ENCODE measurements around the gene NTM.

The NTM gene

DNA sequence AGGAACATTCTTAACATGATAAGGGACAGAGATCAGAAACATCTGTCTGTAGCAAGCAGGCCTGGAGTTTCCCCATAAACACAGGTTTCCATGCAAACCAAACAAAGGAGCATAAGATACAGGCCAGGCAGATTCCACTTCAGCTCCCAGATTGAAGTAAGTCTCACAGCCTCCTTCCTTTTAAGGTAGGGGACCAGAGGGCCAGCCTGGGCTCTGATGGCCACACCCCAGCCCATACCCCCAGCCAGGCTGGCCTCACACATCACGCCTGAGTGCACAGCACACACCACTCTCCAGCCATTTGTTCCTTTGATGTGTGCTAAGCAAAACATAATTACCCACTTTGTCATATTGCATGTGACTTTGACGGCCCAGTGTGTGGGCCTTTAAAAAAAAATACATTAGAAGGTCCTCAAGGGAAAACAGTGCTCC lies 518.7 kb downstream of the NTM start:
- no peak overlapping the region for H3K27ac ChIP-seq (ENCODE audit: low read depth, low read length)

DNA sequence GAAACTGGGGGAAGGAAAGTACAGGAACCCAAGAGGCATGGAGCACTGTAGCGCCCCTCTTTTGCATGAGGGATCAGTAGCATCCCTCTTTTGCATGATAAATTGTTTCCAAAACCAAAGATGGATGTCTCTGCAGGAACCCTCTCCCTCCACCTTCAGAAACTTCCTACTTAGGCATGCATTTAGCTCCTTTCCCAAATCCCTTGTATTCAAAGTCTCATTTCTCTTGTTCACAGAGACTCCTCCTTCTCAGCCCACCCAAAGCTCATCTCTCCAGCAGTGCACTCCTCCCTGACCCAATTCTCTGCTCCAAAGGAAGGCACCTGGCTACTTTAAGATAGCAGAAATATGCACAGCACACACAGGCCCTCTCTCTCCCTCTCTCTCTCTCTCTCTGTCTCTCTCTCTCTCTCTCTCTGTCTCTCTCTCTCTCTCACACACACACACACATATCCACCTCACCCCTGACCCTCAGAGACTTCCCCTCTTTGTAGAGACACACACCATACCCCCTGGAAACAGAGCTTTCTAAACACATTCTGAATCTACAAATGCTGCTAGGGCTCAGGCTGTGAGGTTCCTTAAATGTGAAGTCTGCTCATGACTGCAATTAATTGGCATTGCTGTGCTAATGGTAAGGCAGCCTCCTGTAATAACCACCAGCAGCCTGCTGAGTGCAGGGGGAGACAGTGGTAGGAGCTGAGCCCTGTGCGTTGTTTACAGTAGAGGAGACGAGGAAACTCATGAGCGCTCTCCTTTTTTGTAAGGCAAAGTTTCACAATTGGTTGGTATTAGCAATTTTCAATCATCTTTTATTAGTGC lies 519.6 kb downstream of the NTM start:
- Histone ChIP-seq H3K27me3 (ENCODE audit: control insufficient read depth in 1 of 2, insufficient read depth in 2 of 2, low read length in 2 of 2) (no peaks in the 10 kb centered on the region), H3K9ac (ENCODE audit: low read depth in 1 of 2, low read length in 2 of 2) (no peak overlapping the region), H3K4me1 (ENCODE audit: control insufficient read depth in 1 of 2, insufficient read depth in 2 of 2, low read length in 2 of 2) (no peaks in the 10 kb centered on the region), H3K36me3 (ENCODE audit: control insufficient read depth in 1 of 2, insufficient read depth in 2 of 2, low read length in 2 of 2) (no peaks in the 10 kb centered on the region), H3K9me3 (ENCODE audit: control insufficient read depth in 1 of 2, low read length in 2 of 2) (no peaks in the 10 kb centered on the region), H3K4me3 (ENCODE audit: low read depth in 1 of 2, low read length in 2 of 2) (no peak overlapping the region), H3K27ac (ENCODE audit: low read depth, low read length) (no peak overlapping the region)

More for the DNA sequence above, 518.7 kb downstream of the NTM start:
- Histone ChIP-seq H3K9me3 (ENCODE audit: control insufficient read depth in 1 of 2, low read length in 2 of 2) (no peaks in the 10 kb centered on the region), H3K36me3 (ENCODE audit: control insufficient read depth in 1 of 2, insufficient read depth in 2 of 2, low read length in 2 of 2) (no peaks in the 10 kb centered on the region), H3K9ac (ENCODE audit: low read depth in 1 of 2, low read length in 2 of 2) (no peak overlapping the region), H3K27me3 (ENCODE audit: control insufficient read depth in 1 of 2, insufficient read depth in 2 of 2, low read length in 2 of 2) (no peaks in the 10 kb centered on the region), H3K4me1 (ENCODE audit: control insufficient read depth in 1 of 2, insufficient read depth in 2 of 2, low read length in 2 of 2) (no peaks in the 10 kb centered on the region), H3K4me3 (ENCODE audit: low read depth in 1 of 2, low read length in 2 of 2) (no peak overlapping the region)

DNA sequence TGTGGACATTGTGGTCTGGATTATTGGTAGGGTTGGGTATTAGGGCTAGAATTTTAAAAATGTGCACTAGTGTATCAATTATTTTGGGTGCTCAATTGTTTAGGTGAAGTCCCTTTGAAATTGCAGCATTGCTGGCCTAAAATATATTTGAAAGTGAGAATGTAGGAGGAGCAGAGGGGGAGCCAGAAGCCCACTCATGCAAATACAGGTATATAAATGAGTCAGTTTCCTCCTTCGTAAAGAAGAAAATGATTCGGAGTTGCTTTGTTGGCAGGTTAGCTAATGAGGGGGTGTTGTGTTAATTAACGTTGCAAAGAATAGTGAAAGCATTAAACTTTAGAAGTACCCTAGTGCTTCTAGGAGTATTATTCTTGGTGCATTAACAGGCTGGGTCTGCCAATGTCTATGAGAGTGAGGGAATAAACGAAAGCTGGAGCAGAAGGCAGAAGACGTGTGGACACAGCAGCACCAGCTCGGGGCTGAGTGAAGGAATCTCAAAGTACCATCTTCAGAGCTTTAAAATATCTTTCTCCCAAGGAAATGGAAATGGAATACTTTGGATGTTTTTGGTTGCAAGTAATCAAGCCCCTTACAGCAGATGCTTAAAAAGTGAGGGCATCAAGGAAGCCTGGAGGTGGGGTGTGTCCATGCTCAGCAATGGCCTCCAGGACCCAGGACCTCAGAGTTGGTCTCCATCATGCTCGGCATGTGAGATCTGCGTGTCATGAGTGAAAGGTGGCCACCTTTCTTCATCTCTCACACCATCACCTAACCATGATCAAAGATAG lies 522.9 kb downstream of the NTM start:
- H3K27ac ChIP-seq (ENCODE audit: low read depth, low read length): no peak overlapping the region
- no peak overlapping the region for H3K9ac ChIP-seq (ENCODE audit: low read depth in 1 of 2, low read length in 2 of 2)
- H3K27me3 ChIP-seq (ENCODE audit: control insufficient read depth in 1 of 2, insufficient read depth in 2 of 2, low read length in 2 of 2): no peaks in the 10 kb centered on the region
- H3K9me3 ChIP-seq (ENCODE audit: control insufficient read depth in 1 of 2, low read length in 2 of 2): no peaks in the 10 kb centered on the region
- H3K4me3 ChIP-seq (ENCODE audit: low read depth in 1 of 2, low read length in 2 of 2): no peak overlapping the region
- H3K36me3 ChIP-seq (ENCODE audit: control insufficient read depth in 1 of 2, insufficient read depth in 2 of 2, low read length in 2 of 2): no peaks in the 10 kb centered on the region
- no peaks in the 10 kb centered on the region for H3K4me1 ChIP-seq (ENCODE audit: control insufficient read depth in 1 of 2, insufficient read depth in 2 of 2, low read length in 2 of 2)

DNA sequence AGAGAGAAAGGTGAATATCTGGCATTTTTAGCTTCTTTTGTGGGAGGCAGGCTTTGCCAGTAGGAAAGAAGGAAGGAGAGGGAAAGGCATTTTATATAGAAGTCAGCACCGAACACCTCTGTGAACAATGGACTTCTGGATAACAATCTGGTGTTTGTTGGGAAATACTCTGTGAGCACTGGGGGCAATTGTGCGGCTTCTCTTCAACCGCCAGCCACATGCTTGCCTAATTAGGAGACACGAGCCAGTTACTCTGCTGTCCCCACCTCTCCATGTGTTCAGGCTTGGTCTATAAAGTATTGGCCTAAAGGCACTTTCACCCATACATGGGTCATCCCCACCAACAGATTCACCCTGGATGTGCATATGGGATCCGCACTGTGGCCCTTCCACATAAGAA lies 523.6 kb downstream of the NTM start:
- Histone ChIP-seq H3K27me3 (ENCODE audit: control insufficient read depth in 1 of 2, insufficient read depth in 2 of 2, low read length in 2 of 2) (no peaks in the 10 kb centered on the region), H3K36me3 (ENCODE audit: control insufficient read depth in 1 of 2, insufficient read depth in 2 of 2, low read length in 2 of 2) (no peaks in the 10 kb centered on the region), H3K9me3 (ENCODE audit: control insufficient read depth in 1 of 2, low read length in 2 of 2) (no peaks in the 10 kb centered on the region), H3K9ac (ENCODE audit: low read depth in 1 of 2, low read length in 2 of 2) (no peak overlapping the region), H3K4me1 (ENCODE audit: control insufficient read depth in 1 of 2, insufficient read depth in 2 of 2, low read length in 2 of 2) (no peaks in the 10 kb centered on the region), H3K27ac (ENCODE audit: low read depth, low read length) (no peak overlapping the region), H3K4me3 (ENCODE audit: low read depth in 1 of 2, low read length in 2 of 2) (no peak overlapping the region)

DNA sequence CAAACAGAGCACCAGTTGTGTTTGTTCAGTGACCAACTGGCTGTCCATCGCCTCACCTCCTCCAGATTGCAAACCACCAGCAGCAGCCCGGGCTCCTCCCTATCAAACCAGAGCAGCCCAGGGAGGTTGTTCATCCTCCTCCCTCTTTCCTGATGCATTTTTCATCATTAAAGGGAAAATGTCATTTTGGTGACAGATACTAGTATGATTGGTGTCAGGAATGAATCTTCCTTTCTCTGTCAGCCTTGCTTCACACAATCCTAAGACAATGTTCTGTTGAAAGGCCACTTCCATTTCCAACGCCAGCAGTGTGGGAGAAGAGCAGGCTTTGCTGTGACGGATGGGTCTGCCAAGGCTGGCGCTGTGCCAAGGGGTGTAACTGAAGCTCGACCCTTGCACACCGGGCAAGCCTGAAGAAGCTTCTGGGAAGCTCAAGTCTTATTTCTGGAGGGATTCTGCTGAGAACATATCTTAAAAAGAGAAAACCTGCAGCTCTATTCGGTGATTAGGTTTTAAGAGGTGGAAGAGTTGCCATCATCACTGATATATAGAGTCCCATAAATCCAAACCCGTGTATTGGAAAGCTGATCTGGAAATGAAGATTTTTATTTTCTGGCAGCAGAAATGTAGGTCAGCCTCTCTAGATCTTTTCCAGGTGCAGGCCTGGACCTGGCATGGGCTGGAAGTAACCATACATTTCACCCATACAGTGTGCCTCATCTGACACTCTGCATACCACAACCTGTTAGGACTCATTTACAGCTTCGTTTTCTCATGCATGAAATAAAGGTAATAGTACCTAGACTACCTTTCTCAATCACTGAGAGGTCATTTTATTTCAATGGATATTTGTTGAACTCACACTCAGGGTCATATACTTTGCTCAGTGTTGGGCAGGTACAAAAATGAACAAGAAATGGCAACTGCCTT lies 524.5 kb downstream of the NTM start:
- Histone ChIP-seq H3K36me3 (ENCODE audit: control insufficient read depth in 1 of 2, insufficient read depth in 2 of 2, low read length in 2 of 2) (no peaks in the 10 kb centered on the region), H3K27me3 (ENCODE audit: control insufficient read depth in 1 of 2, insufficient read depth in 2 of 2, low read length in 2 of 2) (no peaks in the 10 kb centered on the region), H3K9ac (ENCODE audit: low read depth in 1 of 2, low read length in 2 of 2) (no peak overlapping the region), H3K9me3 (ENCODE audit: control insufficient read depth in 1 of 2, low read length in 2 of 2) (no peaks in the 10 kb centered on the region), H3K27ac (ENCODE audit: low read depth, low read length) (no peak overlapping the region), H3K4me1 (ENCODE audit: control insufficient read depth in 1 of 2, insufficient read depth in 2 of 2, low read length in 2 of 2) (no peaks in the 10 kb centered on the region), H3K4me3 (ENCODE audit: low read depth in 1 of 2, low read length in 2 of 2) (no peak overlapping the region)

DNA sequence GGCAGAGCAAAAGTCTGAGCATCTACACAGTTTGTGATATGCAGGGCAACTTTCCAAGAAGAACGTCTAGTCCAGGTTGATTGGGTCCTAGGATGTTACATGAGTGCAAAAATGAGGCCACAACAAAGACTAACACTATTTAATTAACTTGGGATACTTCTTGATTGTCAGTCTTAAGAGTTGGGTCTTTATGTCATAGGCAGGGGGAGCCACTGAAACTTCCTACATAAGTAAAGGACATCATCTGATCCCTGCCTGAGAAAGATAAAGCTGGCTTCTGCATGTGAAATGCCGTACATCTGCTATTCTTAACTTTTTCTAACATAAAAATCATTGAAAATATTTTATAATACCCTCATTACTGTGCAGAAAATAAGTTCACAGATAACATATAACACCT lies 525.5 kb downstream of the NTM start:
- H3K27me3 ChIP-seq (ENCODE audit: control insufficient read depth in 1 of 2, insufficient read depth in 2 of 2, low read length in 2 of 2): no peaks in the 10 kb centered on the region
- H3K4me3 ChIP-seq (ENCODE audit: low read depth in 1 of 2, low read length in 2 of 2): no peak overlapping the region
- H3K9me3 ChIP-seq (ENCODE audit: control insufficient read depth in 1 of 2, low read length in 2 of 2): no peaks in the 10 kb centered on the region
- no peak overlapping the region for H3K9ac ChIP-seq (ENCODE audit: low read depth in 1 of 2, low read length in 2 of 2)
- H3K36me3 ChIP-seq (ENCODE audit: control insufficient read depth in 1 of 2, insufficient read depth in 2 of 2, low read length in 2 of 2): no peaks in the 10 kb centered on the region
- H3K27ac ChIP-seq (ENCODE audit: low read depth, low read length): no peak overlapping the region
- H3K4me1 ChIP-seq (ENCODE audit: control insufficient read depth in 1 of 2, insufficient read depth in 2 of 2, low read length in 2 of 2): no peaks in the 10 kb centered on the region

DNA sequence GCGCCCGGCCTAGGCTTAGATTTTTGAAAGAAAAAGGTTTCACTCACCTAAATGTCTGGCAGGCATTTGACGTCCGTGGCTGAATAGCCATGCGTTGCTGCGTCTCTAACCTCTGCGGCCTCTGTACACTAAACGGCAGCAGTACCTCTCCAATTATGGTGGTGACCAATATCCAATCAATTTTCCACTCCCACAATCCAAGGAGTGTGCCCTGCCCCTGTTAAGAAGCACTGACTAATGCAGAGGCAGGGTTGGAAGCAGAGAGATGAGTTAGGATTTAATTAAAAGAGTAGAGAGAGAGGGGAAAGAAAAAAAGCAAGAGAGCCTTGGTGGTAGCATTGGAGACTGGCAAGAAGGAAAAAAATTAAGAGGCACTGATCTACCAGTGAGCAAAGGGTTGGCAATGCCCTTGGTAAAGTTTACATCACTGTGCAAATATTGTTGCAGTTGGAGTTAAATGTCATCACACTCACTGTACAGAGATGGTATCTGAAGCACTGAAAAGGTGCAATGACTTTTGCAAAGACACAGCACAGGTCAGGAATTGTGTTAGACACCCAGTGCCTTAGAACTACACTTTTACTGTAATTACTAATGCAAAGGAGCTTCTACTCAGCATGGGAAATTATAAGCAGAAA lies 526.7 kb downstream of the NTM start:
- Histone ChIP-seq H3K9me3 (ENCODE audit: control insufficient read depth in 1 of 2, low read length in 2 of 2) (no peaks in the 10 kb centered on the region), H3K4me3 (ENCODE audit: low read depth in 1 of 2, low read length in 2 of 2) (no peak overlapping the region), H3K9ac (ENCODE audit: low read depth in 1 of 2, low read length in 2 of 2) (no peak overlapping the region), H3K27ac (ENCODE audit: low read depth, low read length) (no peak overlapping the region), H3K36me3 (ENCODE audit: control insufficient read depth in 1 of 2, insufficient read depth in 2 of 2, low read length in 2 of 2) (no peaks in the 10 kb centered on the region), H3K4me1 (ENCODE audit: control insufficient read depth in 1 of 2, insufficient read depth in 2 of 2, low read length in 2 of 2) (no peaks in the 10 kb centered on the region), H3K27me3 (ENCODE audit: control insufficient read depth in 1 of 2, insufficient read depth in 2 of 2, low read length in 2 of 2) (no peaks in the 10 kb centered on the region)

DNA sequence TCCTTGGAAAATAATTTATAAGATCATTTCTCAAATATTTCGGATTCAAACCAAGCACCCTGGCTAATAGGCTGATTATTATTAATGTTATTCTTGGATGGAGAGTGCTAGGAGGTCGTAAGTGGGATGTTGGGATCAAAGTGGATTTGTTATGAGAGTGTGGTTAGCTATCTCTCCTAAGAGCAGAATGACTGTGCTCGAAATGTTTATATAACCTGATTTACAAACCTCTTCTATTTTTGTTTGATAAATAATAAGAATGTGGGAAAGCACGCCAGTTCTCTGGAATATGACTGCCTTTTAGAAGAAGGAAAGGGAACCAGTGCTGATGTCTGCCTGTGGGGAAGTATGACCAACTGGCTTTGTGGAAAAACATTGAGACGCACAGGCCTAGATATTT lies 527.5 kb downstream of the NTM start:
- Histone ChIP-seq H3K4me1 (ENCODE audit: control insufficient read depth in 1 of 2, insufficient read depth in 2 of 2, low read length in 2 of 2) (no peaks in the 10 kb centered on the region), H3K27me3 (ENCODE audit: control insufficient read depth in 1 of 2, insufficient read depth in 2 of 2, low read length in 2 of 2) (no peaks in the 10 kb centered on the region), H3K4me3 (ENCODE audit: low read depth in 1 of 2, low read length in 2 of 2) (no peak overlapping the region), H3K27ac (ENCODE audit: low read depth, low read length) (no peak overlapping the region), H3K9ac (ENCODE audit: low read depth in 1 of 2, low read length in 2 of 2) (no peak overlapping the region), H3K9me3 (ENCODE audit: control insufficient read depth in 1 of 2, low read length in 2 of 2) (no peaks in the 10 kb centered on the region), H3K36me3 (ENCODE audit: control insufficient read depth in 1 of 2, insufficient read depth in 2 of 2, low read length in 2 of 2) (no peaks in the 10 kb centered on the region)

DNA sequence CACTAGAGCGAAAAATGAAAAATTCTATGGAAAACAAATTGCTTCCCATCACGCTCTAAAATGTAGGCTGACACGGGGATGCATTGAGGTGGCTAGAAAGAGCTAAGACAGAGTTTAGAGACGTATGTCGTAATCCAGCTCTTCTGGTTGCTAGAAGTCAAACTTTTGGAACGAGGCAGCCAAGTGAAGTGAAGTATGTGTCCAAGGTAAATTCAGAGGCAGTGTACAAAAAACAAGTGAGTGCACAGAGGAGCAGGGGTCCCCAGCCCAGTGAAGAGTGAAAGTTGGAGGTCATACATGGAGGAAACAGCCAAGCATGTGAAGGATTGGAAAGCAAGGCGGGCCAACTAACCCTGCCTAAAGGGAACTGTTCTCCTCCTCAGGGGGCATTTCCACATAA lies 528.5 kb downstream of the NTM start:
- Histone ChIP-seq H3K27me3 (ENCODE audit: control insufficient read depth in 1 of 2, insufficient read depth in 2 of 2, low read length in 2 of 2) (no peaks in the 10 kb centered on the region), H3K4me3 (ENCODE audit: low read depth in 1 of 2, low read length in 2 of 2) (no peak overlapping the region), H3K9me3 (ENCODE audit: control insufficient read depth in 1 of 2, low read length in 2 of 2) (no peaks in the 10 kb centered on the region), H3K9ac (ENCODE audit: low read depth in 1 of 2, low read length in 2 of 2) (no peak overlapping the region), H3K27ac (ENCODE audit: low read depth, low read length) (no peak overlapping the region), H3K4me1 (ENCODE audit: control insufficient read depth in 1 of 2, insufficient read depth in 2 of 2, low read length in 2 of 2) (no peaks in the 10 kb centered on the region), H3K36me3 (ENCODE audit: control insufficient read depth in 1 of 2, insufficient read depth in 2 of 2, low read length in 2 of 2) (no peaks in the 10 kb centered on the region)
